A549 (cell line): ENCODE results near the gene PHGDH.

Experiments used
- BHLHE40 ChIP-seq: IDR thresholded peaks from 2 replicates; pipeline ENCODE4 v1.6.1; 2012; ENCODE audit warnings: low read depth, low read length, inconsistent platforms
- CBX8 ChIP-seq: fragments of 200-600 bp; sonication (generic); IDR thresholded peaks from 2 replicates; pipeline ENCODE4 v1.6.1; 2016
- CTCF ChIP-seq: fragments of >200 bp; sonication (Bioruptor Twin); formaldehyde crosslinking; IDR thresholded peaks from 3 replicates; pipeline ENCODE4 v1.5.1; 2016
- ELK1 ChIP-seq: fragments of 150-350 bp; IDR thresholded peaks from 2 replicates; pipeline ENCODE4 v1.6.1; 2014; ENCODE audit warnings: low read depth, mild to moderate bottlenecking, low read length
- HOXA7 ChIP-seq: fragments of 250-450 bp; sonication (Bioruptor Pico); IDR thresholded peaks from 2 replicates; pipeline ENCODE4 v1.5.0; 2020; ENCODE audit warnings: mild to moderate bottlenecking, moderate library complexity
- JUNB ChIP-seq: fragments of >200 bp; sonication (Bioruptor Twin); formaldehyde crosslinking; IDR thresholded peaks from 2 replicates; pipeline ENCODE4 v1.6.1; 2016
- KDM1A ChIP-seq: fragments of 200-600 bp; sonication (generic); IDR thresholded peaks from 2 replicates; pipeline ENCODE4 v1.6.1; 2016; ENCODE audit warnings: low read depth, mild to moderate bottlenecking
- MAFK ChIP-seq: fragments of 450-650 bp; IDR thresholded peaks from 2 replicates; pipeline ENCODE4 v1.6.1; 2014; ENCODE audit not compliant: partially characterized antibody
- MYC ChIP-seq: IDR thresholded peaks from 2 replicates; pipeline ENCODE4 v1.6.1; 2012; ENCODE audit warnings: mild to moderate bottlenecking, inconsistent platforms, low read length, improper control_type of control experiment, borderline replicate concordance
- POLR2A ChIP-seq: IDR thresholded peaks from 2 replicates; pipeline ENCODE4 v1.6.1; 2012; ENCODE audit warnings: mild to moderate bottlenecking, low read length
- RAD21 ChIP-seq, 2 experiments: fragments of >200 bp in 1 of 2; sonication (Bioruptor Twin) in 1 of 2; formaldehyde crosslinking in 1 of 2; IDR thresholded peaks in 1 of 2; conservative IDR thresholded peaks in 1 of 2; 2 replicates in 1 of 2; 3 replicates in 1 of 2; pipeline ENCODE4 v1.6.1; 2012 to 2018; ENCODE audit warnings: inconsistent platforms in 1 of 2
- USF2 ChIP-seq: fragments of 450-650 bp; IDR thresholded peaks from 2 replicates; pipeline ENCODE4 v1.6.1; 2014; ENCODE audit warnings: antibody characterized with exemption

GRCh38 chr1:119724611-119725218, 13.0 kb downstream of the PHGDH start:
- no peak for TF ChIP-seq MAFK
- no peak for TF ChIP-seq CTCF
- no peak for TF ChIP-seq KDM1A
- no peak for TF ChIP-seq USF2
- no peak for TF ChIP-seq HOXA7 (CRISPR knock-in tag)
- no peak for TF ChIP-seq BHLHE40
- TF ChIP-seq RAD21 (conservative IDR thresholded peaks at IDR 0.05 in 1 of 2, IDR thresholded peaks at IDR 0.05 in 1 of 2): no peak
- no peak for TF ChIP-seq POLR2A
- no peak for TF ChIP-seq JUNB
- TF ChIP-seq ELK1: no peak
- TF ChIP-seq MYC: no peak
- no peak for TF ChIP-seq CBX8
